Stimulated activated CD8-positive, alpha-beta memory T cell treated with anti-CD3 and anti-CD28 coated beads, Interleukin-4, amount 100 ng/mL, for 48 hours (primary cell): ENCODE data around the gene PDPK1.
A peak's percentile ranks its signal among the peaks of the same experiment; 100 is the strongest.
"Not testable (repeated sequence)": the region's sequence is repeated elsewhere in the genome, so short reads cannot be mapped to it uniquely, and the experiment has no call there.

Source experiments
- DNase-seq: peaks from one replicate; pipeline ENCODE4 v3.0.0-alpha.2; 2020

PDPK1 gene

DNA sequence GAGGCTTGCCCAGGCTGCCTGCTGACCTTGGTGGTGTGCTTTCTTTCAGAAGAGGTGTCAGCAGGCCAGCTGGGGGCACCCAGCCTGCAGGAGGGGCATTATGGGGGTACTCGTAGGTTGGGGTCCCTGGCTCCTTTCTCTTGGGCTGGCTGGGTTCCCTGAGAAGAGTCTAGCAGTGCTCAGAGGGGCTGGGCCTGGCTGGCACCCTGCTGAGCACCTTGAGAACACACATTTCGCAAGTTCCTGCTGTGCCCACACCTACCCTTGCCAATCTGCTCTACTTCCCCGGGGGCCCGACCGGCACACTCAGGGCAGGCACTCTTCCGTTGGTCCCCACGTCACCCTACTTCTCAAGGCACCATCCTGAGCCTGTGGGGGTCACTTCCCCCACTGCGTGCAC lies 11.7 kb upstream of the PDPK1 start:
- DNase-seq, result no peak

DNA sequence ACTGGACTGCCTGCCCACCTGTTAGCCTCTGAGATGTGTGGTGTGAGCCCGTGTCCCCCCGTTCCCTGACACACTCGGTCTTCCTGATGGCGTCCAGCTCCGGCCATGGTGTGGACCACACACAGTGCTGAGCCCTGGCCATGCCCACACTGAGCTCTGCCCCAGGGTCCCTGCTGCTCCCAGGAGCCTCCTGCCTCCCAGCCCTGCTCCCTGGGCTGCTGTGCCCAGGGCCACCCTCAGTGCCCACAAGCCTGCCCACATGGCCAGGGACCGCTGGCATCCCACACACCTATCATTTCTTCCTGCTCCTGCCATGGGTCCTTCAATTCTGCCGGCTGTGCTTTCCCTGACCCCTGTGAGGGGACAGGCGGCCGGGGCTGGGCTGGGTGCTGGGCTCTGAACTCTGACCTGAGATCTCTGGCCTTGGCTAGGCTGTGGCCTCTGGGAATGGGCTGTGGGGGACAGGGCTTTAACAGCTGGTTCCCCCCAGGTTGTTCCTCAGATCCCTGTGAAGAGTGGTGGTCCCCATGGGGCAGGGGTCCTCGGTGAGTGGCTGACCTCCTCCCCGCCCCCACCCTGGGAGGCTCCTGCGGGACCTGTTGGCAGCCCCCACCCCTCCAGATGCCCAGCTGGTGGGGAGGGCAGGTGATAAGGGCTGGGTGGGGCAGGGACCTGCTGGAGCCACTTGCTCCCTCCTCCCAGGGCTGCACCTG lies 10.6 kb upstream of the PDPK1 start:
- DNase-seq, result no peak

DNA sequence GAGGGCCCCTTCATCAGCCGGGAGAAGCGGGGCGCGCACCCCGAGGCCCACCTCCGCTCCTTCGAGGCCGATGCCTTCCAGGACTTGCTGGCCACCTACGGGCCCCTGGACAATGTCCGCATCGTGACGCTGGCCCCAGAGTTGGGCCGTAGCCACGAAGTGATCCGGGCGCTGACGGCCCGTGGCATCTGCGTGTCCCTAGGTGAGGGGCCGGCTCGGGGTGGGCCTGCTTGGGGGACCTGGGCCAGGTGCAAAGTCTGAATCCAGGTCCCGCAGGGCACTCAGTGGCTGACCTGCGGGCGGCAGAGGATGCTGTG lies 10.1 kb upstream of the PDPK1 start:
- no peak for DNase-seq

DNA sequence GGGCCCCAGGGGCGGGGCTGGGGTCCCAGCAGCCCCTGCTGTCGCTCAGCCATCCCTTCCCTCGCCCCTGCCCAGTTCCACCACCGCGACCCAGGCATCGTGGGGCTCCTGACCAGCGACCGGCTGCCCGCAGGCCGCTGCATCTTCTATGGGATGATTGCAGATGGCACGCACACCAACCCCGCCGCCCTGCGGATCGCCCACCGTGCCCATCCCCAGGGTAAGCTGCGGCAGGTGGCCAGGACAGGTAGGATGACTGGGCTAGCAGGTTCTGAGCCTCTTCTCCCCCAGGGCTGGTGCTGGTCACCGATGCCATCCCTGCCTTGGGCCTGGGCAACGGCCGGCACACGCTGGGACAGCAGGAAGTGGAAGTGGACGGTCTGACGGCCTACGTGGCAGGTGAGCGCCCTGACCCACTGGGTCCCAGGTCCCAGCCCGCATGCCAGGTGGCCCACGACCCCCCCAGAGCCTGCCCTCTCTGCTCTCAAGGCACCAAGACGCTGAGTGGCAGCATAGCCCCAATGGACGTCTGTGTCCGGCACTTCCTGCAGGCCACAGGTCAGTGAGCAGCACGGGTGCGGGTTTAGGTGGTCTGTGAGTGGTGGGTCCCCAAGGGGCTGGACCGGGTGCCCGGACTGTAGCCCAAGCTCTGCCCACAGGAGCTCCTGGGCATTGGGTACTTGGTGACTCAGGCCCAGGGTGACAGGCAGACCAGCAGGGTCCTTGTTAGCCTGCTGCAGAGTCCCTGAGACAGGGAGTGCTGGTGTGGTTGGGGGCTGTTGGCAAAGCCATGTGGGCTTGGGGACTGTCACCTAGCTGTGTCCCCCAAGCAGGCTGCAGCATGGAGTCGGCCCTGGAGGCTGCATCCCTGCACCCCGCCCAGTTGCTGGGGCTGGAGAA lies 9.4 kb upstream of the PDPK1 start:
- no peak for DNase-seq

DNA sequence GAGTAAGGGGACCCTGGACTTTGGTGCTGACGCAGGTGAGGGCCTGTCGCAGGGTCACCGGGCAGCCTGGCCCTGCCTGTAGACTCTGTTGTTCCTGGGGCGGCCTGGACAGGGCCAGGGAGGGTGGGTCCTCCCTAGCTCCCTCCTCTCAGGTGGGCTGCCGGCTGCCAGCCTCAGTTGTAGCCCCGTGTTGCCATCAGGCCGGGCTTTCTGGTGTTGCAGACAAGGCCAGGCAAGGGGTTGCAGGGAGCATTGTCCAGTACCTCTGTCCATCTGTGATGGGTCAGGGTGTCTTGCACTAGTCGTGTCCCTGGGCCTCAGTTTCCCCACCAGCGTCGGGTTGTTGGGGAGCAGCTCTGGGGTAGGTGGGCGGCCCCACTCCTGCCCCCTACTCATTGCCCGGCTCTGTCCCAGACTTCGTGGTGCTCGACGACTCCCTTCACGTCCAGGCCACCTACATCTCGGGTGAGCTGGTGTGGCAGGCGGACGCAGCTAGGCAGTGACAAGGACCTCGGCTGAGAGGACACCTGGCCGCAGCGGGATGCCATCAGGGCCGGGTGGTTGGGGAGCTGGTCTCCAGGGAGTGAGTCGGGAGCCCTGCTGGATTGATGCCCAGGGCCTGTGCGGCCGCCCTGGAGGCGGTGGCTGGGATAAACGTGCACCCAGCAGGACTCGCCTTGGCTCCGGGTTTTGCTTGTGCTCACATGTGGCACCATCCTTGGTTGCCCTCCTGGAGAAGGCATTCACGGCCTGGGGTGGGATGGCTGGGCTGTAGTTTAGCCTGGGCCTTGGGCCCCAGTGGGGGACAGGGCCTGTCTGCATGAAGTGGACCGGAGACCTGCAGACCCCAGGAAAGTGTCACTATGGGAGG lies 8.5 kb upstream of the PDPK1 start:
- DNase-seq, result no peak

DNA sequence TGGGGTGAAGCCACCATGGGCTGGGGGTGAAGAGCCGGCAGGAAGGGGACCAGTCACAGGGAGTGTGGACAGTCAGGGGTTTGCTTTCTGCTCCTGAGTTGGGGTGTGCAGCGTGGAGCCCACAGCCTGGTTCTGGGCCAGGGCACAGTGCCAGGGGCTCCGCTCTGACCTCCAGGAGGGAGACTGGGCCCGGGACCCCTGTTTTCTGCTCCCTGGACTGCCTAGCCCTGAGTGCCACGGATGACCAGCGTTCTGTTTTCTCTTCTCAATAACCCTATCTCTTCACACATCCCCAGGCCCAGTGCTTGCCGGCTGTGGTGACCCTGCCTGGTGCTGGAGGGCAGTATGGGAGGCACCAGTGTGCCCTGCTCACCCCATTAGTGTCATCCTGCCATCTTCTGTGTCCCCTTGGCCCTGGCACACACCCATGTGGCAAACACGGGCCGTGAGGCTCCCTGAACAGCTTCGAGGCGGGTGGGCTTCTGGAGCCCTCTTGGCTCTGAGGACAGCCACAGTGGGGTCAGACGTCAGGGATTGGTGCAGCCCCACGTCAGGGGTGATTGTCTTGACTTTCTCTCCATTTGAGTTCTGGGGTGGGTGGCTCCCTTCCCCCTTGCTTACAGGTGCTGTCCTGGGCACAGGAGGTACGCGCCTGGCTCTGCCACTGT lies 7.7 kb upstream of the PDPK1 start:
- no peak for DNase-seq

DNA sequence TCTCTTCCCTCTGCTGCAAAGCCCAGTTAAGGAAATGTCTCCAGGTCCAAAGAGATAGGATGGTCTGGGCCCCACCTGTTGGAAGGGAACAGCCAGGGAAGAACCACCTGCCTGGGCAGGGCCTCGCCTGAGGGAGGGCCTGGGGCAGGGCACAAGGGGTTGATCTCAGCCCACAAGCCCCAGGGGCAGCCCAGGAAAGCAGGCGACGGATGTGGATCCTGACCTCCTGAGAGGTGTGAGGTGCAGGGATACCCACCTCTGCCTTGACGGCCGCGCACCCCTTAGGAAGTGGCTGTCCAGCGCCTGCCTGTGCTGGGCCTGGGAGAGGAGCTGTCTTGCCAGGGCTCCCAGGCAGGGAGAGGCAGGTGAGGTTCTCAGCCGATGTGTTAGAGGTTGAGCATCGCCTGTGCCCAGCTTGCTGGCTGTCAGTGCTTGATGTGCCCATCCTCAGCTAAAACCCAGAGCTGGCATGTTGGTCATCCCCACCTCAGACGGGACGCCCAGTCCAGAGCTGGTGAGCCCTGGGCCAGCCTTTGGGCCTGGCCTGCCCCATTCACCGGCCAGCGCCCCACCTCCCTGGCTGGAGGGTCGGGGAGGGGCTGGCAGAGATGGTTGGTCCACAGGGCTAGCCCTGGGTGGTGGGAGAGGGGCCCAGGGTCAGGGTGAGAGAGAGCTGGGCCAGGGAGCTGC lies 7.0 kb upstream of the PDPK1 start:
- DNase-seq, result no peak

DNA sequence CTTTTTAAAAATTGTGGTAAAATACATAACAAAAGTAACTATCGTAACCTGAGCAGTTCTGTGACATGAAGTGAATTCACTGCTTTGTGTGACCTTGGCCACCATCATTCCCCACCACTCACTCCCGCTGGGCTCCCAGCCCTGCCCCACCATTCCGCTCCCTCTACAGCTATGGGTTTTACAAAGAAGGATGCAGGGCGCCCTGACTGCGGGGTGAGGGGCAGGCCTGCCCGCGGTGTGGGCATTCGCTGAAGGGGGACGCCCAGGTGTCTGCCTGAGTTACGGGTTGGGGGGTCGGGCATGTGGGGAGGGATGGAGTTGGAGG lies 6.5 kb upstream of the PDPK1 start, which contains the start of gene CEMP1:
CEMP1 (minus strand) TSS at position 38 of the 325 bp plus-strand sequence. CDS start 335 bp downstream, outside the sequence.
- DNase-seq, result no peak

DNA sequence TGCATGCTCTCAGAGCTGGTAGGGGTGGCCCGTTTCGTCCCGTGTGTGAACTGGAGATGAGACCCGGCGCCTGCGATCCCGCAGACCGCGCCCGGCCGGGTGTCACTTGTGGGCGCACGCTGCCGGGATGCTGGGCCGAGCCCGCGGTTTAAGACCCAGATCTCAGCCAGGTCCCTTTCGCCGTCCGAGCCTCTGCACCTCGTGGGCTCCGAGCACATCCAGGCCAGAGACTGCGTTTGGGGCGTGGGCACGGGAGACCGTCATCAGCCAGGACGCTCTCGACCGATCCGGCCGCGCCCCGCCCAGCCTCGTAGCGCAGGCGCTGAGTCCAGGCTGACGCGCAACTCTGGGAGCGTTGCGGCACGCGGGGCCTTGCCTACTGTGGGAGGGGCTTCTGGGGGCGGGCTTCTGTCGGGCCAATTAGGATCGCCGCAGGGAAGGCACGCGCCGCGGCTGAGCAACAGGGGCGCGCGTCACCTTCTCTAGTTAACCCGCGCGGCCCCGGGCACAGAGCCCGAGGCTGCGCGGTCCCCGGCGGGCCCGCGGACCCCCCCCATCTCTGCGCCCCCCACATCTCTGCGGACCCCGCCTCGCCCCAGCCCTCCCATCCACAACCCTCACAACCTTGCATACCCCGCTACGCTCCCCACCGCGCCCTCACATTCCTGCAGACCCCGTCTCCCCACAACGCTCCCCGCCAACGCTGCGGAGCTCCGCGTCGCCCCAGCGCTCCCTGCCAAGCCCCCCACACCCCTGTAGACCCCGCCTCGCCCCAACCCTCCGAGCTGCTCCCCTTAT lies 5.9 kb upstream of the PDPK1 start:
- DNase-seq, result peak; percentile 98

DNA sequence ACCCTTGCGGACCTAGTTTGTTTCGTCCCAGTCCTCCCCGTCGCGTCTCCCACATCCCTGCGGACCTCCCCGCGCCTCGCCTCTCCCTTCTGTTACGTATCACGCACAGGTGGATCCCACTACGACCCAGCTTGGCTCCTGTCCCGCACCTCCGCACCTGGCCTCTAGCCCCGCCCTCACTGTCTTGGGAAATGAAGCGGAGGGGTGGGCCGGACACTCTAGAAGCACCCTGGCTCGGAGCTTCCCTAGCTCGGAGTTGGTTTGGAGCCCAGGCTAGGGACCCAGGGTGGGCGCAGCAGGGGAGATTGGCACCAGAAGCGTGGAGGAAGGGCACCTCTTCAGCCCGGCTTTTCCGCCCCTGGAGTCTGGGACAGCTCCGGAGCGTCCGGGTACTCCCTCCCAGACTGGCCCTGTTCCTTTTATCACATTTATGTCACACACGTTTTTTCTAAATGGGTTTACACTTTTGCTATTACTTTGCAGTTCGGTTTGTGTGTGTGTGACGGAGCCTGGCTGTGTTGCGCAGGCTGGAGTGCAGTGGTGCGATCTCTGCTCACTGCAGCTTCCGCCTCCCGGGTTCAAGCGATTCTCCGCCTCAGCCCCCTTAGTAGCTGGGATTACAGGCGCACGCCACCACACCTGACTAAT lies 5.2 kb upstream of the PDPK1 start:
- peak; percentile 76 for DNase-seq

DNA sequence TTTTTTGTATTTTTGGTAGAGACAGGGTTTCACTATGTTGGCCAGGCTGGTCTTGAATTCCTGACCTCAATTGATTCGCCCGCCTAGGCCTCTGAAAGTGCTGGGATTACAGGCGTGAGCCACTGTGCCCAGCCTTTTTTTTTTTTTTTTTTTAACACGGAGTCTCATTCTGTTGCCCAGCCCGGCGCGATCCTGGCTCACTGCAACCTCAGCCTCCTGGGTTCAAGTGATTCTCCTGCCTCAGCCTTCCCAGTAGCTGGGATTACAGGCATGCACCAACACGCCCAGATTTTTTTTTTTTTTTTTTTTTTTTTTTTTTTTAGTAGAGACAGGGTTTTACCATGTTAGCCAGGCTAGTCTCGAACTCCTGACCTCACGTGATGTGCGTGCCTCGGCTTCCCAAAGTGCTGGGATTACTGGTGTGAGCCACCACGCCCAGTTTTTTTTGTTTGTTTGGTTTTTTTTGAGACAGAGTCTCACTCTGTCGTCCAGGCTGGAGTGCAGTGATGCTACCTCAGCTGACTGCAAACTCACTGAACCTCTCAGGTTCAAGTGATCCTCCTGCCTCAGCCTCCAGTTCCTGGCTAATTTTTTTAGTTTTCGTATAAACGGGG lies 4.6 kb upstream of the PDPK1 start:
- not testable (repeated sequence) for DNase-seq

DNA sequence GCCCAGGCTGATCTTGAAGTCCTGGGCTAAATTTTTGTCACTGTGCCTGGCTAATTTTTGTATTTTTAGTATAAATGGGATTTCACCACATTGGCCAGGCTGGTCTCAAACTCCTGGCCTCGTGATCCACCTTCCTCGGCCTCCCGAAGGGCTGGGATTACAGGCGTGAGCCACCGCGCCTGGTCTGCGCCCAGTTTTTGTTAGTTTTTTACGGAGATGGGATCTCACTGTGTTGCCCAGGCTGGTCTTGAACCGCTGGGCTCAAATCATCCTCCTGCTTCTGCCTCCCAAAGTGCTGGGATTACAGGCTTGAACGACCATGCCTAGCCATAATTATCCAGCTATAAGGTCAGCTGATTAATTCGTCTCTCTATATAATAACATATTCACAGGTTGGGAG lies 3.9 kb upstream of the PDPK1 start:
- DNase-seq, result no peak

DNA sequence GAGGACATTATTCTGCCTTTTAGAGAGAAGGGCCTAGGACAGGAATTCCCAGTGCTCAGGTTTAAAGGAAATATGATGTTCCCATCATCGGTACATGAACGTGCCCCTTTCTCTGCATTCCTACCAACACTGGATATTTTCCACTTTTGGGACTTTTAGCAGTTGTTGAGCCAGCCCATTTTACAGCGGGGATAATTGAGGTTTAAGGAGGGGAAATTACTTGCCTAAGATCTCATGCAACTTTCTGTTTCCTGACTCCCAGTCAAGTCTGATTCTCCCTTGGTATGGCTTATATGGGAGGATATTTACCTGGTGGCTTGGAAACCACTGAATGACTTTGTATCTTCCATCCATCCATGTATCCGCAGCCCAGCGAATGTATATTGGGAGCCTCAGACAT lies 3.5 kb upstream of the PDPK1 start:
- not testable (repeated sequence) for DNase-seq

DNA sequence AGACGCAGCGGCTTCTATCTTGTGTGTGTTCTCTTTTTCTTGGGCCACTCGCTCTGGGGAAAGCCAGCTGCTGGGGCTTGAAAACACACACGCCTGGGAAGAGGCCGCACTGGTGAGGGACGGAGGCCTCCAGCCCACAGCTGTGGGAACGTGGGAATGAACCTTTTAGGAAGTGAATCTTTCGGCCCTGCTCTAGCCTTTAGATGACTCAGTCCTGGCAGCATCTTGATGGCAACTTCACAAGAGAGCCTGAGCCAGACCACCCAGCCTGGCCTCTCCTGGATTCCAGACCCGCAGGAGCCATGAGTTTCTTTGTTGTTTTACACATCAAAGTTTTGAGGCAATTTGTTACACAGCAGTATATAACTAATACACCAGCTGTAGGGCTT lies 2.2 kb upstream of the PDPK1 start:
- no peak for DNase-seq

DNA sequence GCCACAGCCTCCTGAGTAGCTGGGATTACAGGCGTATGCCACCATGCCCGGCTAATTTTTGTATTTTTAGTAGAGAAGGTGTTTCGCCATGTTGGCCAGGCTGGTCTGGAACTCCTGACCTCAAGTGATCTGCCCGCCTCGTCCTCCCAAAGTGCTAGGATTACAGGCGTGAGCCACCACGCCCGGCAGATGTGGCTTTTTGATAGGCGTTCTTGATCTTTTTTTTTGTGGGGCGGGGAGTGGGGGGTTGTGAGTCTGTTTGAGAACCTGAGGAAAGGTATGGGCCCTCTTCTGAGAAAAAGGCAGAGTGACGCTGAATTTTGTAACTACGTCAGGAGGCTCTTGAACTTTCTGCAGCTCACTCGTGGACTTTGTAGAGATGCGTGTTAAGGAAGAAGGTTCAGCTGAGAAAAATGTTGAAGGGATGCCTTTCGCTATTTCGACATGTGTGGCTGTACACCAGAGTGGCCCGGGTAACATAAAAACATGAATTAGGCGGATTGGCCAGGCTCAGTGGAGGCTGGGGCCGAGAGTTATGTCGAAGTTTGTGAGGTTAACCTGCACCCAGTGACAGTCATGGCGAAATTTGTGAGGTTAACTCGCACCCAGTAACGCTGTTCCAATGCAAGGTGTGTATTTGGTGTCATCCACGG lies 1.5 kb downstream of the PDPK1 start:
- DNase-seq, result not testable (repeated sequence)

DNA sequence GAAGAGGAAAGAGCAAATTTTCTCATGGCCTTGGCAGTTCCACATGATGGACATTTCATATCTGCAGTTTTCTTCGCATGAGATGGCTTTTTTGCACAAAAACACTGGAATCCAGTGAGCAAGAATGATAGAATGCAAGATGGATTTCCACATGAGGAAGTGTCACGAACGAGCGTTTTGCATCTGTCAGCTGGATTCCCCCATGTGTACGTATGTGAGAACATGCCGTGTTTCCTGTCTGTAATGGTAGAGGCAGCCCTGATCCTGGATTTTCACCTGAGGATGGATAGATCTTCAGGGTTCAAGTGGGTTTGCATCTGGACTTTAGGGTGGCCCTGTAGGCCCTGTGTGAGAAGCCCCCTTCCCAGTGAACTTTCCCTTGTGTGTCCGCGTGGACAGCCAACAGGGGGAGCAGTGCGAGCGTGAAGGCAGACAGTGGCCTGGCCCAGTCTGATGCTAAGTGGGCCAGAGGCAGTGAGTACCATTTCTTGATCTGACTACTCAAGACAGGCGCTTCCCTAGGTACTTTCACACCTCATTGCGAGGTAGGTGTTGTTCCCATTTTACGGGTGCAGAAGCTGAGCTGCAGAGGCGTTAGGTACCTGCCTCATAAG lies 2.1 kb downstream of the PDPK1 start:
- DNase-seq, result peak; percentile 62

DNA sequence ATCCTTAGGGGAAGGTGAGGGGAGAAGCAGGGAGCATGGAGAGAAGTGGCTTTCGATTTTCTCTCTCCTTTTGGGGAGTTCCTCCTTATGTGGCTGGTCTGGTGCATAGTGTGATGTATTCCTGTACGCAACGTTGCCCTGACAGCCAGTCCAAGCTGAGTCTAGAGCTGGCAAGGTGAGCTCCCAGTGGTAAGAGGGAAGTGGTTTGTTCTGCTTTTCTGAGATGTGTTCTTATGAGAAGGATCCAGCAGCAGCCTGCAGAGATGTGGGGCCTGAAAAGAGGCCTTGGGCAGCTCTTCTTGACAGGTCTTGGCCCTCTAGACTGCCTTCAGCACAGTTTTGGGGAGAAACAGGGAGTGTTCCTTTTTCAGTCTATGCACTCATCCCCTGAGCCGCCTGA lies 3.1 kb downstream of the PDPK1 start:
- DNase-seq, result not testable (repeated sequence)

DNA sequence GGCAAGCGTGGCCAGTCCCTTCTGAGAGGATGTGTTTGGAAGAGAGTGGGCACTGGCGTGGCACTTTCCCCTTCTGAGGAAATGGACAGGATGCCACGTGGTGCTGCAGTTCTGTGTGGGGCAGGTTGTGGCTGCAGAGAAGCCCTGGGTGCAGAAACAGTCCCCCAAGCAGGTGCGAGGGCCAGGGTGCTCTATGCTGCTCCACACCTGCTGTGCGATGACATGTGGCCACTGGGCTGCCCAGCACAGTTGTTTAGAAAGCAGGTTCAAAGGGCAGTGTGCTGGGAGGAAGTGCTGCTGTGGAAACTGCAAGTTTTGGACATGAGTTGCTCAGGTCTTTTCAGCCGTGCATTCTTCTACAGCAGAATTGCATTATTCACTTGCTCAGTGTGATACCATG lies 3.6 kb downstream of the PDPK1 start:
- DNase-seq, result not testable (repeated sequence)

DNA sequence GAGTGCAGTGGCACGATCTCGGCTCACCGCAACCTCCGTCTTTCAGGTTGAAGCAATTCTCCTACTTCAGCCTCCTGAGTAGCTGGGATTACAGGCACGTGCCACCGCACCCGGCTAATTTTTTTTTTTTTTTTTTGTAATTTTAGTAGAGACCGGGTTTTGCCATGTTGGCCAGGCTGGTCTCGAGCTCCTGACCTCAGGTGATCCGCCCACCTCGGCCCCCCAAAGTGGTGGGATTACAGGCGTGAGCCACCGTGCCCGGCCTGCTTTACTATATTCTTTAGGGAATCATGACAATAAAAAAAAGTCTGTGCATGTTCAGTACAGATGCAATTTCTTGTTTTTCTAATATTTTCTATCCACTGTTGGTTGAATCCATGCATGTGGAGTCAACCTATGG lies 6.0 kb downstream of the PDPK1 start:
- DNase-seq, result not testable (repeated sequence)
